Panc1 (cell line): ENCODE results near the gene FARSB. TPM values are rescaled to one million over a fixed set of nuclear protein-coding genes. Genes with fewer than 3 reads are reported as not detected.

Experiments
- ATAC-seq: fragments of 200-7000 bp; cut with Tn5 transposase; 2 replicates; pipeline ENCODE4 v1.9.1; 2020; ENCODE audit warnings: mild to moderate bottlenecking, moderate library complexity
- BruUV-seq: library from RNA; stranded (reverse); fragments of 400-500 nt; replicated peaks from 2 replicates; lab custom pipeline; 2021; lab: Mats Ljungman, UMichigan
- CTCF ChIA-PET: fragments of 300-600 bp; sonication (Branson Sonifier 250); formaldehyde crosslinking; loops from one replicate; lab custom pipeline; 2022; ENCODE audit warnings: antibody characterized with exemption; lab: Charles Lee
- POLR2A ChIA-PET: fragments of 300-600 bp; sonication (Branson Sonifier 250); formaldehyde crosslinking; loops from one replicate; lab custom pipeline; 2022; ENCODE audit warnings: antibody characterized with exemption; lab: Charles Lee
- DNase-seq: peaks from one replicate; pipeline ENCODE4 v3.0.0-alpha.2; 2010; ENCODE audit warnings: low read depth, low spot score
- H3K27ac ChIP-seq: 2 replicates; pipeline ENCODE4 v1.5.1; 2011; ENCODE audit warnings: mild to moderate bottlenecking, low read length, inconsistent platforms
- H3K27me3 ChIP-seq: fragments of 200-500 bp; sonication (Bioruptor generic); 2 replicates; pipeline ENCODE4 v1.6.0; 2014; ENCODE audit warnings: low read length, inconsistent platforms; ENCODE audit not compliant: control insufficient read depth, insufficient read depth
- H3K36me3 ChIP-seq: fragments of 200-500 bp; sonication (Bioruptor generic); 2 replicates; pipeline ENCODE4 v1.5.1; 2014; ENCODE audit warnings: inconsistent platforms, mild to moderate bottlenecking, low read length, moderate library complexity; ENCODE audit not compliant: control insufficient read depth, insufficient read depth
- H3K4me1 ChIP-seq: 2 replicates; pipeline ENCODE4 v1.5.1; 2011; ENCODE audit warnings: inconsistent platforms, mild to moderate bottlenecking, low read length, moderate library complexity; ENCODE audit not compliant: control insufficient read depth, insufficient read depth
- H3K4me3 ChIP-seq, 2 experiments: 2 replicates each; pipeline ENCODE4 v1.5.1; 2011 to 2012; ENCODE audit warnings: low read depth in 2 of 2, low read length in 2 of 2, mild to moderate bottlenecking in 2 of 2, inconsistent platforms in 1 of 2, moderate library complexity in 1 of 2
- H3K9me3 ChIP-seq: fragments of 200-500 bp; sonication (Bioruptor generic); 2 replicates; pipeline ENCODE4 v1.5.1; 2014; ENCODE audit warnings: low read depth, mild to moderate bottlenecking, inconsistent platforms, low read length, moderate library complexity; ENCODE audit not compliant: control insufficient read depth, insufficient read depth
- CTCF ChIP-seq: fragments of 450-650 bp; IDR thresholded peaks from 2 replicates; pipeline ENCODE4 v1.5.1; 2017; ENCODE audit warnings: mild to moderate bottlenecking
- POLR2AphosphoS5 ChIP-seq: IDR thresholded peaks from 2 replicates; pipeline ENCODE4 v1.6.1; 2012; ENCODE audit warnings: mild to moderate bottlenecking, low read depth, low read length, moderate library complexity
- REST ChIP-seq, 2 experiments: IDR thresholded peaks; 2 replicates each; pipeline ENCODE4 v1.6.1; 2011 to 2012; ENCODE audit warnings: low read depth in 2 of 2, control low read depth in 1 of 2, low read length in 1 of 2, mild to moderate bottlenecking in 1 of 2, moderate library complexity in 1 of 2; ENCODE audit not compliant: insufficient read depth in 1 of 2
- SIN3A ChIP-seq: IDR thresholded peaks from 2 replicates; pipeline ENCODE4 v1.6.1; 2012; ENCODE audit warnings: low read depth, mild to moderate bottlenecking, low read length, moderate library complexity, borderline replicate concordance; ENCODE audit not compliant: insufficient read depth
- TCF7L2 ChIP-seq: IDR thresholded peaks from 2 replicates; pipeline ENCODE4 v1.6.1; 2011; ENCODE audit warnings: mild to moderate bottlenecking, low read depth, low read length, inconsistent platforms
- in situ Hi-C: cut with HindIII; loops from 2 replicates; pipeline ENCODE4 v1.10.0; 2016; ENCODE audit warnings: low sequenced_read_pairs, low pct_unique_long_range_greater_than_20kb
- intact Hi-C: fragments of 100-400 bp; cut with micrococcal nuclease; formaldehyde crosslinking; loops from one replicate; pipeline ENCODE4 v1.10.0; 2022; ENCODE audit not compliant: unreplicated experiment
- total RNA-seq: library from RNA; stranded (reverse); gene quantifications from one replicate; pipeline ENCODE4 v1.2.1, GENCODE V29; 2021; ENCODE audit not compliant: unreplicated experiment

The FARSB gene
- total RNA-seq, 1 experiment from 2014 or later = 31.6 TPM

GRCh38 chr2:222598611-222599010, 57.3 kb downstream of the FARSB start:
- H3K27ac ChIP-seq = no peak overlapping the region
- H3K27me3 ChIP-seq = no peaks in the 10 kb centered on the region
- no TSS peak for BruUV-seq
- DNase-seq (no peak), ATAC-seq (no peak)
- H3K4me3 ChIP-seq = no peak overlapping the region
- no peaks in the 10 kb centered on the region for H3K9me3 ChIP-seq
- intact Hi-C loops = no loop called here
- in situ Hi-C loops = no loop called here
- H3K36me3 ChIP-seq = peaks cover 23% of the 10 kb centered on the region
- TF ChIP-seq SIN3A (no peak), TCF7L2 (no peak), CTCF (no peak), REST (IDR thresholded peaks at IDR 0.05; ENCODE audit: insufficient read depth in 1 of 2, low read depth in 2 of 2, low read length in 1 of 2) (no peak), POLR2AphosphoS5 (no peak)
- ChIA-PET CTCF (no interaction called here), POLR2A (no interaction called here)
- H3K4me1 ChIP-seq = no peaks in the 10 kb centered on the region

GRCh38 chr2:222595581-222595980, 60.3 kb downstream of the FARSB start:
- H3K36me3 ChIP-seq = peaks cover 23% of the 10 kb centered on the region
- POLR2A ChIA-PET = interaction anchor here (0.8 kb wide), 1 partner anchor 25 kb away, joined by 4 read pairs; no protein-coding TSS in a partner anchor
- TF ChIP-seq CTCF = no peak
- TF ChIP-seq REST (IDR thresholded peaks at IDR 0.05; ENCODE audit: insufficient read depth in 1 of 2, low read depth in 2 of 2, low read length in 1 of 2) = no peak
- no peak for TF ChIP-seq TCF7L2
- TF ChIP-seq POLR2AphosphoS5 = no peak
- TF ChIP-seq SIN3A = no peak
- no peaks in the 10 kb centered on the region for H3K9me3 ChIP-seq
- H3K27me3 ChIP-seq = no peaks in the 10 kb centered on the region
- ATAC-seq = no peak
- in situ Hi-C loops (no loop called here), intact Hi-C loops (no loop called here)
- BruUV-seq = no TSS peak
- no peak overlapping the region for H3K27ac ChIP-seq
- DNase-seq = no peak
- CTCF ChIA-PET = no interaction called here
- no peaks in the 10 kb centered on the region for H3K4me1 ChIP-seq
- H3K4me3 ChIP-seq = no peak overlapping the region
